HG02870 (cell line): ENCODE results near the gene CLIP1.

Experiments
- ATAC-seq: cut with Tn5 transposase; IDR thresholded peaks from one replicate; pipeline ENCODE4 v1.9.1; 2021; ENCODE audit warnings: mild to moderate bottlenecking, moderate library complexity; ENCODE audit not compliant: unreplicated experiment

CLIP1 gene

GRCh38 chr12:122323311-122324019, 99.0 kb downstream of the CLIP1 start:
- ATAC-seq = no peak

GRCh38 chr12:122322501-122322900, 100.0 kb downstream of the CLIP1 start:
- no peak for ATAC-seq

- no peak for ATAC-seq
Measured at GRCh38 chr12:122318607-122319605, 103.6 kb downstream of the CLIP1 start.

GRCh38 chr12:122312926-122313325, 109.5 kb downstream of the CLIP1 start:
- no peak for ATAC-seq

- no peak for ATAC-seq
Measured at GRCh38 chr12:122311696-122312095, 110.8 kb downstream of the CLIP1 start.

- ATAC-seq = no peak
Measured at GRCh38 chr12:122310626-122311333, 111.7 kb downstream of the CLIP1 start.

GRCh38 chr12:122309564-122310121, 112.8 kb downstream of the CLIP1 start:
- ATAC-seq = no peak

GRCh38 chr12:122308811-122309210, 113.7 kb downstream of the CLIP1 start:
- ATAC-seq = no peak

- ATAC-seq = no peak
Measured at GRCh38 chr12:122306407-122306806, 116.1 kb downstream of the CLIP1 start.

- ATAC-seq = no peak
Measured at GRCh38 chr12:122304924-122305323, 117.5 kb downstream of the CLIP1 start.

- no peak for ATAC-seq
Measured at GRCh38 chr12:122303068-122303467, 119.4 kb downstream of the CLIP1 start.

GRCh38 chr12:122298071-122298748, 124.3 kb downstream of the CLIP1 start:
- no peak for ATAC-seq

GRCh38 chr12:122297494-122297893, 125.0 kb downstream of the CLIP1 start:
- no peak for ATAC-seq

GRCh38 chr12:122295877-122296276, 126.6 kb downstream of the CLIP1 start:
- ATAC-seq = no peak

- ATAC-seq = no peak
Measured at GRCh38 chr12:122293081-122293480, 129.4 kb downstream of the CLIP1 start.

- ATAC-seq = no peak
Measured at GRCh38 chr12:122291431-122291830, 131.0 kb downstream of the CLIP1 start.

- ATAC-seq = no peak
Measured at GRCh38 chr12:122283680-122284079, 138.8 kb downstream of the CLIP1 start.

GRCh38 chr12:122282061-122282460, 140.4 kb downstream of the CLIP1 start:
- ATAC-seq = no peak

GRCh38 chr12:122276242-122276641, 146.2 kb downstream of the CLIP1 start:
- ATAC-seq = no peak

- ATAC-seq = no peak
Measured at GRCh38 chr12:122275459-122275858, 147.0 kb downstream of the CLIP1 start.
